OCI-LY1 (cell line): Measurements from ENCODE around the gene DUS2.

Experiments used
- H2AFZ ChIP-seq: fragments of 200-600 bp; sonication (generic), shearing (Covaris generic); 2 replicates; pipeline ENCODE4 v1.6.0; 2014; ENCODE audit warnings: antibody characterized with exemption, mild to moderate bottlenecking, low read length
- H3F3A ChIP-seq: fragments of 200-600 bp; sonication (generic), shearing (Covaris generic); 2 replicates; pipeline ENCODE4 v1.6.0; 2014; ENCODE audit warnings: mild to moderate bottlenecking, antibody characterized with exemption, low read length, moderate library complexity; ENCODE audit not compliant: insufficient read depth
- H3K27ac ChIP-seq: fragments of 200-600 bp; sonication (generic); 2 replicates; pipeline ENCODE4 v1.5.1; 2014; ENCODE audit warnings: low read length, mixed run types, mild to moderate bottlenecking, low read depth; ENCODE audit not compliant: poor library complexity, severe bottlenecking
- H3K27me3 ChIP-seq: fragments of 200-600 bp; sonication (generic); 2 replicates; pipeline ENCODE4 v1.6.0; 2014; ENCODE audit warnings: antibody characterized with exemption, mild to moderate bottlenecking, low read length, moderate library complexity; ENCODE audit not compliant: insufficient read depth
- H3K36me3 ChIP-seq: fragments of 200-600 bp; sonication (generic); 2 replicates; pipeline ENCODE4 v1.6.1; 2014; ENCODE audit warnings: mild to moderate bottlenecking, antibody characterized with exemption, low read length, moderate library complexity, mixed read lengths; ENCODE audit not compliant: insufficient read depth
- H3K4me1 ChIP-seq: fragments of 200-600 bp; sonication (generic); 2 replicates; pipeline ENCODE4 v1.5.1; 2014; ENCODE audit warnings: mild to moderate bottlenecking, low read length, moderate library complexity; ENCODE audit not compliant: insufficient read depth, severe bottlenecking
- H3K4me2 ChIP-seq: fragments of 200-600 bp; sonication (generic), shearing (Covaris generic); 2 replicates; pipeline ENCODE4 v1.6.1; 2014; ENCODE audit warnings: low read length
- H3K4me3 ChIP-seq: fragments of 200-600 bp; sonication (generic); 2 replicates; pipeline ENCODE4 v1.5.1; 2014; ENCODE audit warnings: low read length, low read depth, mild to moderate bottlenecking, mixed read lengths; ENCODE audit not compliant: poor library complexity, severe bottlenecking
- H3K79me2 ChIP-seq: fragments of 200-600 bp; shearing (Covaris generic); 2 replicates; pipeline ENCODE4 v1.6.1; 2016; ENCODE audit warnings: mixed run types, low read length, mixed read lengths; ENCODE audit not compliant: insufficient read depth
- H3K9ac ChIP-seq: fragments of 200-600 bp; sonication (generic), shearing (Covaris generic); 2 replicates; pipeline ENCODE4 v1.6.1; 2014; ENCODE audit warnings: mild to moderate bottlenecking, low read length, mixed read lengths
- H3K9me2 ChIP-seq: fragments of 200-600 bp; sonication (generic), shearing (Covaris generic); 2 replicates; pipeline ENCODE4 v1.6.1; 2014; ENCODE audit warnings: low read depth, mild to moderate bottlenecking, low read length, mixed read lengths
- H3K9me3 ChIP-seq: fragments of 200-600 bp; shearing (Covaris generic); 2 replicates; pipeline ENCODE4 v1.6.1; 2014; ENCODE audit warnings: low read length, mixed read lengths
- H4K20me1 ChIP-seq: fragments of 200-600 bp; sonication (generic), shearing (Covaris generic); 2 replicates; pipeline ENCODE4 v1.6.0; 2016; ENCODE audit warnings: mild to moderate bottlenecking, low read length; ENCODE audit not compliant: insufficient read depth
- EZH2 ChIP-seq: fragments of 200-600 bp; sonication (generic), shearing (Covaris generic); IDR thresholded peaks from 2 replicates; pipeline ENCODE4 v1.8.0; 2017; ENCODE audit warnings: borderline replicate concordance, mixed run types, mild to moderate bottlenecking, antibody characterized with exemption, low read length, moderate library complexity, mixed read lengths
- TF ChIP-seq, protein P1 (sequence below): fragments of 200-600 bp; sonication (generic), shearing (Covaris generic); IDR thresholded peaks from 2 replicates; pipeline ENCODE4 v1.5.1; 2017; ENCODE audit warnings: mild to moderate bottlenecking, antibody characterized with exemption, low read length, moderate library complexity, mixed read lengths

Gene DUS2

DNA sequence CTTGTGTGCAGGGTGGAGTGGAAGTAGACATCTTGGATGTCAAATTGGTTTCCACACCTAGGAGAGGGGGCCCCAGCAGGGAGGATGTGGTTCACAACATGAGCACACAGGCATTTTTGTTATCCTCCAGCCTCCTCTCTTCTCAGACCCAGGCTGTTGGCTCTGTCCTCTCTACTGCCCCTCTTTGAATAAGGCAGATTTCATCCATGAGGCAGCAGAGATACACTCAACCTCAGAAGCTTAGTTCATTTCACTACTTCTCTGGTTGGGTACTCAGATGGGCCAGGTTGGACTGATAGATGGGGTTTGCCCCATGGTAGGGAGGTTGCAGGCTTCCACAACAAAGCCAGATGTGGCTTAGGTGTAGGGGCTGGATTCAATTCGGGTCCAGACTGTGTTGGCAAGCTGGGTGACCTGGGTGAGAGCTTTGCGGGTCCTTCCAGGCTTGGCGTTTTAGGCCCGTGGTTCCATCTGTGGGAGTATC is 39.9 kb downstream of the DUS2 start:
- H3K9ac ChIP-seq: no peak overlapping the region
- no peaks in the 10 kb centered on the region for H3K9me2 ChIP-seq
- H4K20me1 ChIP-seq: no peaks in the 10 kb centered on the region
- H3F3A ChIP-seq: no peaks in the 10 kb centered on the region
- peaks cover 43% of the 10 kb centered on the region; the same call in 1 of the 2 replicates for H3K36me3 ChIP-seq
- H3K27ac ChIP-seq: no peak overlapping the region
- no peaks in the 10 kb centered on the region for H3K9me3 ChIP-seq
- no peaks in the 10 kb centered on the region for H3K27me3 ChIP-seq
- no peak overlapping the region for H3K4me3 ChIP-seq
- H2AFZ ChIP-seq: no peak overlapping the region
- no peak overlapping the region for H3K4me2 ChIP-seq
- H3K79me2 ChIP-seq: no peaks in the 10 kb centered on the region
- no peaks in the 10 kb centered on the region for H3K4me1 ChIP-seq
- TF ChIP-seq, protein P1, sequence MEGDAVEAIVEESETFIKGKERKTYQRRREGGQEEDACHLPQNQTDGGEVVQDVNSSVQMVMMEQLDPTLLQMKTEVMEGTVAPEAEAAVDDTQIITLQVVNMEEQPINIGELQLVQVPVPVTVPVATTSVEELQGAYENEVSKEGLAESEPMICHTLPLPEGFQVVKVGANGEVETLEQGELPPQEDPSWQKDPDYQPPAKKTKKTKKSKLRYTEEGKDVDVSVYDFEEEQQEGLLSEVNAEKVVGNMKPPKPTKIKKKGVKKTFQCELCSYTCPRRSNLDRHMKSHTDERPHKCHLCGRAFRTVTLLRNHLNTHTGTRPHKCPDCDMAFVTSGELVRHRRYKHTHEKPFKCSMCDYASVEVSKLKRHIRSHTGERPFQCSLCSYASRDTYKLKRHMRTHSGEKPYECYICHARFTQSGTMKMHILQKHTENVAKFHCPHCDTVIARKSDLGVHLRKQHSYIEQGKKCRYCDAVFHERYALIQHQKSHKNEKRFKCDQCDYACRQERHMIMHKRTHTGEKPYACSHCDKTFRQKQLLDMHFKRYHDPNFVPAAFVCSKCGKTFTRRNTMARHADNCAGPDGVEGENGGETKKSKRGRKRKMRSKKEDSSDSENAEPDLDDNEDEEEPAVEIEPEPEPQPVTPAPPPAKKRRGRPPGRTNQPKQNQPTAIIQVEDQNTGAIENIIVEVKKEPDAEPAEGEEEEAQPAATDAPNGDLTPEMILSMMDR: no peak
- no peak for TF ChIP-seq EZH2

DNA sequence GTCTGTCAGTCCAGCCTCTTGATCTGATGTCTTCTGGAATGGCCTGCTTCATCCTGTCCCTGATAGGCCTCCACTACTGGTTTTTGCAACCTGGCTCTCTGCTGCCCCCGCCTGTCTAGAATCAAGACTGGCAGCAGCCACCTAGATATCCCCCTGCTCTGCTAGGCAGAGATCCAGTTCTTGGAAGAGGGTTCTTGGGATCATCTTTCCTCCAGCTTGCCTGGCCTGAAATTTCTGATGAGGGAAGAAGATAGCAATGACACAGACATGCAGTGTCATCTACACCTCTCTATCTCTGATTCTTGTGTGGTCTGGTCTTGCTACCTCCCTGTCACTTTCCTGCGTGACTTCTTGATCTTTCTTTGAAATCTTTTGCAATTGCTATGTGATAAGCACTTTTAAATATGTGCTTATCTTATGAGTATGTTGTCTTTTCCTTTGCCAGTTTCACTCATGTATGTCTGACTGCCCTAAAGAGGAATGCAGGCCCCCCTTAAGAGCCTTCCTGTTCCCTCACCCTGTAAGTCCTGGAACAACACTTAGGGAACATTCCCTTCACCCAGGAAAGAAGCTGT is 41.8 kb downstream of the DUS2 start:
- H3K4me3 ChIP-seq: no peak overlapping the region
- no peak overlapping the region for H3K9ac ChIP-seq
- no peak overlapping the region for H3K27ac ChIP-seq

DNA sequence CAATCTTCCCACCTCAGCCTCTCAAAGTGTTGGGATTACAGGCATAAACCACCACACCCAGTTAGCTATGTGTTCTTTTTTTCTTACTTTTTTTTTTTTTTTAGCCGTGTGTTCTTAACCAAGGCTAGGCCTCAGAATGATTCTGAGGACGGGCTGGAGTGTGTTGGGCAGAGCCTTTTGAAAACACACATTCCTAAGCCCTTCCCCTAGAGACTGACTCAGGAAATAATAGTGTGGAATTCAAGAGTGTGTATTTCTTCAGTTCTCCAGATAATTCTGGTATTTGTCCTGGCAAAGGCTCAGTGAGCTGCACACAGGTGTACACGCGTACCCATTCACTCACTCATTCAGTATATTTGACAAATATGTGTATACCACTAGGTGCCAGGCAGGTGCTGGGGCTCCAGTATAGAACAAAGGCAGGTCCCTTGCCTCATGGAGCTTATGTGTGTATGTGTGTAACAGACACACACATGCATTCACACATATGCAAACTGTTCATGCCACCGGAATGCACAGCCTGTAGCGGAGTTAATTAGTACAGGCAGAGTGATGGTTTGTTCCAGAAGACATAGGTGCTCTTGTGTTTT is 42.7 kb downstream of the DUS2 start:
- Histone ChIP-seq H3K9me3 (no peaks in the 10 kb centered on the region), H4K20me1 (no peaks in the 10 kb centered on the region), H3K9me2 (no peaks in the 10 kb centered on the region), H3K27ac (no peak overlapping the region), H3F3A (no peaks in the 10 kb centered on the region), H3K27me3 (no peaks in the 10 kb centered on the region), H3K9ac (no peak overlapping the region), H3K4me2 (no peak overlapping the region), H2AFZ (no peak overlapping the region), H3K79me2 (no peaks in the 10 kb centered on the region), H3K4me1 (peaks cover 10% of the 10 kb centered on the region), H3K4me3 (no peak overlapping the region), H3K36me3 (peaks cover 44% of the 10 kb centered on the region; the same call in 1 of the 2 replicates)
- TF ChIP-seq, protein P1: no peak
- TF ChIP-seq EZH2: no peak

More for the DNA sequence above, 41.8 kb downstream of the DUS2 start:
- Histone ChIP-seq H3K27me3 (no peaks in the 10 kb centered on the region), H3K4me1 (peaks cover under 1% of the 10 kb centered on the region), H4K20me1 (no peaks in the 10 kb centered on the region), H3K36me3 (peaks cover 46% of the 10 kb centered on the region; the same call in 1 of the 2 replicates), H3F3A (no peaks in the 10 kb centered on the region), H3K79me2 (no peaks in the 10 kb centered on the region), H3K4me2 (no peak overlapping the region), H3K9me2 (no peaks in the 10 kb centered on the region), H2AFZ (no peak overlapping the region), H3K9me3 (no peaks in the 10 kb centered on the region)
- TF ChIP-seq, protein P1: peak; percentile 88
- TF ChIP-seq EZH2: no peak
